ENCODE results near the gene MLLT10.
"Not testable (repeated sequence)": the region's sequence is repeated elsewhere in the genome, so short reads cannot be mapped to it uniquely, and the experiment has no call there.

The MLLT10 gene

GRCh38 chr10:21707498-21707897, 173.5 kb downstream of the MLLT10 start:
- DNase-seq, result no peak

DNA sequence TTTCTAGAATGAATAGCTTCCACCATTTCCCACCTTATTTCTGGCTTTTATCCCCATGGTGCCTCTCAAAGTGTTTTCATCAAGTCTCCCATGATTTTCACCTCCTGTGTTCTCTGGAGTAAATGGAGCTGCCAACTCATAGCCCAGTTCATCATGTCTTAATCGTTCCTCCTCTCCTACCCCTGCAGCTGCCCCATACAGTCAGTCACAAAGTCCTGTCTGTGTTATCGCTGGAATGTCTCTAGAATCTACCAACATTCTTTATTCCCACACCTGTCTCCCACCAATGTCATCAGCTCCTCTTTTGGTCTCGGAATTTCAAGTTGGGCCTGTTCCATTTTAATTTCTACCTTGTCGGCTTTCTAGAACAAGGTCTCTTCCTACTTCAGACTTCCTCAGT, 178.9 kb downstream of the MLLT10 start:
- DNase-seq, result no peak

GRCh38 chr10:21715531-21716195, 181.6 kb downstream of the MLLT10 start:
- no peak for DNase-seq

DNA sequence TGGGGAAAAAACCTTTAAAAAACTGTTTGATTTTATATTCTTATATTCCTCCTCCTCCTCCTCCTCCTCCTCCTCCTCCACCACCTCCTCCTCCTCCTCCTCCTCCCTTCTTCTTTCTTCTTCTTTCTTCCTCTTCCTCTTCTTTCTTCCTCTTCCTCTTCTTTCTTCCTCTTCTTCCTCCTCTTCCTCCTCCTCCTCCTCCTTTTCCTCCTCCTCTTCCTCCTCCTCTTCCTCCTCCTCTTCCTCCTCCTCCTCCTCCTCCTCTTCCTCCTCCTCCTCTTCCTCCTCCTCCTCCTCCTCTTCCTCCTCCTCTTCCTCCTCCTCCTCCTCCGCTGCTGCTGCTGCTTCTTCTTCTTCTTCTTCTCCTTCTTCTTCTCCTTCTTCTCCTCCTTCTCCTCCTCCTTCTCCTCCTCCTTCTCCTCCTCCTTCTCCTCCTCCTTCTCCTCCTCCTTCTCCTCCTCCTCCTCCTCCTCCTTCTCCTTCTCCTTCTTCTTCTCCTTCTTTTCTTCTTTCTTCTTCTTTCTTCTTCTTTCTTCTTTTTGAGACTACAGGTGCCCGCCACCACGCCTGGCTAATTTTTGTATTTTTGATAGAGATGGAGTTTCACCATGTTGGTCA, 183.5 kb downstream of the MLLT10 start:
- DNase-seq, result not testable (repeated sequence)

- DNase-seq, result no peak
These were observed 185.5 kb downstream of the MLLT10 start for GRCh38 chr10:21719502-21719901.

DNA sequence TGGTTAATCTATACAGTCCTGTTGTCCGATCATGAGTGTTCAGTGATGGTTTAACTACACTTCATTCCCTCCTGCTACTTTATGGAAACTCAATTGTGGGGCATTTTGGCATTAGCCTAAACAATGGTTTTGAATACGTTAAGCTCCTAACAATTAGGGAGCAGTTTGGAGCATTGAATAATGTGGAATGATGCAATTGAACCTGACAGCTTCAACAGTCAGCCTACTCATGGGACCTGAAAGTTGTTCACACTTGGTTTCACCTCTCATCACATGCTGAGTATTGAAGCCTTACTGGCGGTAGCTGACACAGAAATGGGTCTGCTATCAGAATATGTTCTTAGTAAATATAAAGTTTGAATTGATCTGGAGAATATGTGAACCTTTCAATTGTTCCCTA, 186.1 kb downstream of the MLLT10 start:
- no peak for DNase-seq

GRCh38 chr10:21721000-21721665, 187.1 kb downstream of the MLLT10 start:
- no peak for DNase-seq

DNA sequence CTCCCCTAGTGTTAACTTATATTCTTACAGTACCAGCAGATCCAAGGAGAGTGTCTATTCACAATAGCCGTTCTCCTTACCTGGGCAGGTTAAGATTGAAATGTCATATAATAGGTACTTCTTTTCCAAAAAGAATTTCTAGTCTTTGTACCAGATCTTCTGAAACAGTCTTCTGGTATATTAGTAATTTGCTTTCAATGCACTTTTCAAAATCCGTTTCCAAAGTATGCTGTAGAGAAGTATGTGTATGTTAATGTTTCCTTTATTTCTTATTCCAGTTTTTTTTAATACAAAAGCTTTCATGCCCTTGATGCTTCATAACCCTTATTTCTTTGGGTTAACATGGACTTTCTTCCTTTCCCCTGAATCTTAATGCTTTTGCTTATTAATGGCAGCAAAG, 188.2 kb downstream of the MLLT10 start:
- DNase-seq, result no peak

DNA sequence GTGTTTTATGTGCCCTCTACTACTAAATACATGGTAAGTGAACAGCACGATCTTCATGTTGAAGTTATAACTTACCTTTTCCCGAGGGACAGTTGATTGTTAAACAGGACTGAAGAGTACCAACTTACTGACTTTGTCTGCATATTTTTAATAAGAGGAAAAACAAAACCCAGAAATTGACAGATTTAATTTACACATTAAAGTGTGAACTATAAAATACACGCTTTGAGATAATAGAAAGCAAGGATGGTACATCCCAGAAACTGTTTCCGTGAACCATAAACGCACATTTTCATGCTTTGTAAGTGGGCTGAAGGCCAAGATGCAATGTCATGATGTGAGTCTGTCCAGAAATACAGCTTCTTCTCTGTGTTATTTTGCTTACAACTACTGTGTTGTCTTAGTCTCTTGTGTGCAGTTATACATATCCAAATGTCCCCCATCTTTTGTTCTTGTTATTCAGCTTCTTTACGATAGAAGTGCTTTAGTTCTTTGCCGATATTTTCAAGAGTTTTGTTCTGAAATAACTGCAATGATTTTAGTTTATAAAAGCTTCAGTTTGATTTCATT, 190.1 kb downstream of the MLLT10 start:
- DNase-seq, result no peak

- DNase-seq, result peak; percentile 56
These were observed 190.8 kb downstream of the MLLT10 start for GRCh38 chr10:21724687-21725367.

GRCh38 chr10:21726601-21727225, 192.7 kb downstream of the MLLT10 start:
- no peak for DNase-seq

DNA sequence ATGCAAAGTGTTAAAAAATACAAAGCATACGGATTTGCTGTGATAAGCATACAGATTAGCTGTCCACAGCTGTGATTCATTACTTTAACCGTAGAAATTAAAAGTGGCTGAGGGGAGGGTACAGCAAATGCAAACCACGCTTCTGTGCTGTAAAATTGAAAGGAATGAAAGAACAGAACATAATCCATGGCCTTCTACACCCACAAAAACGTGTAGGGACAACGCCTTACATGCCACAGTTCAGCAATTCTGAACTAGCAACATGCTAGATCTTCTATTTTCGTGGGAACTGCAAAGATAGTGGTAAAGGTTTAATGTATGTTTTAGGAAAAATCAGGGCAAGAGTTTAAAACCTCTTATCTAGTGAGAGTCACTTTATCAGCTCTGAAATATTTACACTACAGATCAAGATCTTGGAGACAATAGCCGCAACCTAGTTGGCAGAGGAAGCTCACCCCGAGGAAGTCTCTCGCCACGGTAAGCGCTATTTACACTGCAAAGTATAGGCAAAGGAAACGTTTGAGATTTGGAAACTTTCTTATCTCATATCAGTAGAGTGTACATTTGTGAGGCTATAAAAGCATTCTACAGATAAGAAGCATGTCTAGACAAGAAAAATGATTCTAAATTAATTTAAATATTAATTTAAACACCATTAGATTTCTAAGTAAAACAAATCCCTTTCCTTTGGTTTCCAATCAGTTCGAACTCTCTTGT, 193.6 kb downstream of the MLLT10 start:
- DNase-seq, result peak; percentile 9

- no peak for DNase-seq
These were observed 194.6 kb downstream of the MLLT10 start for GRCh38 chr10:21728618-21729017.

DNA sequence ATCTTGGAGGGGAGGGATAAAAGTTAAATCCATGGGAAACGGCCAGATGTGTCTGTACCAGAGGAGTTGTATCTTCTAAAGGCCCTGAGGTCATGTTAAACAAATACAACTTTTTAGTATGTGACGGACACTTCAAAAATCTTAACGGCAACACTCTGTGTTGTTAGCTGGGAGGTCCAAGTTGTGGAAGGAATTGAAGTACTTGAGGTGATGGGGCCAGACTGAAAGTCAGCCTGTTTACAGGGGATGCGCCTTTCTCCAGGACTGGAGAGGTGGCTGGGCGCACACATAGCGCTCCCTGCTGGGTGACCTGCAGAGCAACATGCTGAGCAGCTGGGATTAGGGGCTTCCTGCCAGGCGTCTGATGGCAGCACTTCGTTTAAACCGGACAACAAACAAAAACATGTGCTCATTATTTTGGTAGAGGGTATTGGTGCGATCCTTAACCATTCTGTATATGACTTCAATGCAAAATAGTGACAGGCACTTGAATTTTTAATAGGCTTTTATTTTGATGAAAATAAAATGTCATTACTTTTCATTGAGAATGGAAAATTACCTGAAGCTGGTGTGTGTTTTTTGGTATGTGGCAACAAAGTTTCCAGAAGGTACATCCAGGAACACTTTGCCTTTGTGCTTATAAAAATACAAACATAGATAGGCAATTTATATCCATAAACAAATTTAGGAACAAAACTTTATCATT, 198.2 kb downstream of the MLLT10 start:
- DNase-seq, result peak; percentile 32

GRCh38 chr10:21733710-21734109, 199.7 kb downstream of the MLLT10 start:
- DNase-seq, result no peak

DNA sequence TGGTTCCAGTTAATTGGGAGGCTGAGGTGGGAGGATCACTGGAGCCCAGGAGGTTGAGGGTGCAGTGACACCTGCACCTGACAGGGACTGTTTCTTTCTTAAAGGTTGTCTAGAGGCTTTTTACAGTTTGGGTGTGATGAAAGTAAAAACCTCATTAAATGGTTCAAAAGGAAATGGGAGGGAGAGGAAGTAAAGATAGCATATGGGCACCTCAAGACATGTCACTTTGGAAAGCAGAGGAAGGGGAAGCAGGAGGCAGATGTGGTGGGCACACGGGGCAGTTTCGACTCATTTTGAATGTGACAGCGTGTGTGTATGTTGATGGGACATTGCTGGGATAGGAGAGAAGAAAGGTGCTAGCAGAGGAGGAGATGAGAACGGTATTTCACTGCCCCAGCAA, 203.1 kb downstream of the MLLT10 start:
- no peak for DNase-seq

GRCh38 chr10:21740989-21741388, 207.0 kb downstream of the MLLT10 start:
- peak; percentile 67 for DNase-seq

GRCh38 chr10:21742740-21743412, 208.8 kb downstream of the MLLT10 start:
- no peak for DNase-seq

DNA sequence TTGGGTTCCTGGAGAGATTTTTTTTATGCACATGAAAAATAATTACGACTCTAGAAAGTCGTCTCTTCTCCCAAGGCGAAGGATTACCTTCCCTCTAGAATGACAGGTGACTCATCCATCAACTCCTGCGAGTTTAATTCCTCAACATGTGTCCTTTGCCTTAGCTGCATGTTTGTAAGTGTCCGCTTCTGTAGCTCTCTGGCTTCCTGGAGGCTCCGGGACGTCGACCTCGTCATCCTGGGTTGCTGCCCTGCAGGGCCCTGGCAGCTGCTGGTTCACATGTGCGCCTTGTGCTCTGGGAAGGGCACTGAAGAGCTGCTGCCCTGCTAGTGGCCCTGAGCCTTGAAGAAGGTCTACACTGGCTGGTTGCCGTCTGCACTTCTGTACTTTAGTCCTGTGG, 210.2 kb downstream of the MLLT10 start:
- DNase-seq, result no peak

DNA sequence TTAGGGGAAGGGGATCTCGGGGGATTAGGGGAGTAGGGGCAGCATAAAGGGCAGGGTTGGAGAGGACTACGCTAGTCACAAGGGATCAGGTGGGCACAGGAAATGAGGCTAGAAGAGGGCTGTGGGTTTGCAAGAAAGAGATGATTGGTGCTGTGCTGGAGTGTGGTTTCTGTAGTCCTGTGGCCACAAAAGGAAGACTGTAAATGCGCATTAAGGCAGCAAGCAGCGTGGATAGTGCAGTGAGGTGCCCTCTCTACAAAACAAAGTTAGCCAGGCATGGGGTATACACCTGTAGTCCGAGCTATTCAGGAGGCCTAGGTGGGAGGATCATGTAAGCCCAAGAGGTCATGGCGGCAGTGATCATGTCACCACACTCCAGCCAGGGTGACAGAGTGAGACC, 212.1 kb downstream of the MLLT10 start:
- peak; percentile 25 for DNase-seq

- no peak for DNase-seq
These were observed 213.8 kb downstream of the MLLT10 start for GRCh38 chr10:21747809-21748208.
